K562 (cell line): Measurements from ENCODE around the gene PRCC. TPM values are rescaled to one million over a fixed set of nuclear protein-coding genes. Genes with fewer than 3 reads are reported as not detected.

Experiments
- AFF4 ChIP-seq: sonication (generic); formaldehyde crosslinking; IDR thresholded peaks from 2 replicates; pipeline ENCODE4 v1.8.0; 2023; ENCODE audit warnings: mild to moderate bottlenecking, missing genetic modification reagents
- CBFA2T3 ChIP-seq: fragments of 450-650 bp; IDR thresholded peaks from 2 replicates; pipeline ENCODE4 v1.6.1; 2017
- ELK1 ChIP-seq: sonication (generic); formaldehyde crosslinking; IDR thresholded peaks from 2 replicates; pipeline ENCODE4 v1.8.1; 2022; ENCODE audit warnings: missing genetic modification reagents
- KLF13 ChIP-seq: fragments of 450-650 bp; IDR thresholded peaks from 2 replicates; pipeline ENCODE4 v1.6.1; 2016; ENCODE audit warnings: missing genetic modification characterization, low read depth, mild to moderate bottlenecking, missing compliant biosample characterization, moderate library complexity, borderline replicate concordance
- PRPF4 ChIP-seq: fragments of 200-400 bp; formaldehyde crosslinking; IDR thresholded peaks from one replicate; pipeline ENCODE4 v1.6.1; 2017; ENCODE audit warnings: low read length, low read depth, mild to moderate bottlenecking; ENCODE audit not compliant: insufficient read depth, poor library complexity, severe bottlenecking
- RBM15 ChIP-seq: fragments of 200-400 bp; formaldehyde crosslinking; IDR thresholded peaks from 2 replicates; pipeline ENCODE4 v1.6.1; 2018; ENCODE audit warnings: mild to moderate bottlenecking, low read length, moderate library complexity; ENCODE audit not compliant: insufficient read depth
- SMAD3 ChIP-seq: fragments of 450-650 bp; formaldehyde crosslinking; conservative IDR thresholded peaks from 2 replicates; pipeline ENCODE4 v1.4.0; 2020; ENCODE audit warnings: mild to moderate bottlenecking
- TRIM24 ChIP-seq, 2 experiments: fragments of 450-650 bp; IDR thresholded peaks; 2 replicates each; pipeline ENCODE4 v1.6.1; 2016
- ZFP36 ChIP-seq: fragments of 150-350 bp; IDR thresholded peaks from 2 replicates; pipeline ENCODE4 v1.6.1; 2018; ENCODE audit warnings: low read length, low read depth; ENCODE audit not compliant: partially characterized antibody
- ZNF121 ChIP-seq: sonication (generic); formaldehyde crosslinking; conservative IDR thresholded peaks from 2 replicates; pipeline ENCODE4 v1.8.0; 2022; ENCODE audit warnings: missing genetic modification reagents
- polyA plus RNA-seq, 8 experiments: library from polyadenylated mRNA; depleted of rRNA in 4 of 8; stranded (reverse) in 5 of 8; unstranded in 3 of 8; fragments of >200 nt; fragmentation: Nextera tagmentation in 2 of 8; fragmentation: Illumina TruSeq in 1 of 8; extraction: Ambion mirVana in 2 of 8; extraction: Trizol in 1 of 8; gene quantifications; 2 replicates each; pipeline versions ENCODE4 v1.2.1 to v1.2.3, GENCODE V29; 2011 to 2014; ENCODE audit warnings: inconsistent platforms in 1 of 8, missing spikeins in 1 of 8
- total RNA-seq, 7 experiments: library from RNA; depleted of rRNA in 6 of 7; stranded (reverse); fragments of >200 nt in 6 of 7; fragmentation: Illumina TruSeq in 2 of 7; extraction: Trizol in 2 of 7; gene quantifications; 2 replicates each; pipeline versions ENCODE4 v1.2.1 to v1.2.3, GENCODE V29; 2011 to 2021; ENCODE audit warnings: low replicate concordance in 1 of 7
- TF ChIP-seq, protein P1 (sequence below): IDR thresholded peaks from 2 replicates; pipeline ENCODE4 v1.6.1; 2011; ENCODE audit warnings: borderline replicate concordance, low read depth, mild to moderate bottlenecking, moderate library complexity, low read length; ENCODE audit not compliant: insufficient read depth, poor library complexity, severe bottlenecking
- TF ChIP-seq, protein P2 (sequence below): sonication (generic); formaldehyde crosslinking; IDR thresholded peaks from 2 replicates; pipeline ENCODE4 v1.8.1; 2023; ENCODE audit warnings: mild to moderate bottlenecking, missing genetic modification reagents, moderate library complexity
- TF ChIP-seq, protein P3 (sequence below): fragments of 450-650 bp; IDR thresholded peaks from 2 replicates; pipeline ENCODE4 v1.6.1; 2017; ENCODE audit warnings: antibody characterized with exemption, mild to moderate bottlenecking

The PRCC gene
- total and polyA plus RNA-seq, 9 of the 15 experiments (the other 6 are each of a cell fraction or from before 2014, with no cell fraction given) = 23.9 to 201 (median 41.1) TPM

- no peak for TF ChIP-seq AFF4 (CRISPR knock-in tag)
- TF ChIP-seq KLF13 (tag) = no peak
- TF ChIP-seq, protein P1, sequence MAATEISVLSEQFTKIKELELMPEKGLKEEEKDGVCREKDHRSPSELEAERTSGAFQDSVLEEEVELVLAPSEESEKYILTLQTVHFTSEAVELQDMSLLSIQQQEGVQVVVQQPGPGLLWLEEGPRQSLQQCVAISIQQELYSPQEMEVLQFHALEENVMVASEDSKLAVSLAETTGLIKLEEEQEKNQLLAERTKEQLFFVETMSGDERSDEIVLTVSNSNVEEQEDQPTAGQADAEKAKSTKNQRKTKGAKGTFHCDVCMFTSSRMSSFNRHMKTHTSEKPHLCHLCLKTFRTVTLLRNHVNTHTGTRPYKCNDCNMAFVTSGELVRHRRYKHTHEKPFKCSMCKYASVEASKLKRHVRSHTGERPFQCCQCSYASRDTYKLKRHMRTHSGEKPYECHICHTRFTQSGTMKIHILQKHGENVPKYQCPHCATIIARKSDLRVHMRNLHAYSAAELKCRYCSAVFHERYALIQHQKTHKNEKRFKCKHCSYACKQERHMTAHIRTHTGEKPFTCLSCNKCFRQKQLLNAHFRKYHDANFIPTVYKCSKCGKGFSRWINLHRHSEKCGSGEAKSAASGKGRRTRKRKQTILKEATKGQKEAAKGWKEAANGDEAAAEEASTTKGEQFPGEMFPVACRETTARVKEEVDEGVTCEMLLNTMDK = no peak
- no peak for TF ChIP-seq ZNF121 (CRISPR knock-in tag)
- TF ChIP-seq ELK1 (CRISPR knock-in tag) = no peak
- TF ChIP-seq CBFA2T3 = no peak
- TF ChIP-seq, protein P2, sequence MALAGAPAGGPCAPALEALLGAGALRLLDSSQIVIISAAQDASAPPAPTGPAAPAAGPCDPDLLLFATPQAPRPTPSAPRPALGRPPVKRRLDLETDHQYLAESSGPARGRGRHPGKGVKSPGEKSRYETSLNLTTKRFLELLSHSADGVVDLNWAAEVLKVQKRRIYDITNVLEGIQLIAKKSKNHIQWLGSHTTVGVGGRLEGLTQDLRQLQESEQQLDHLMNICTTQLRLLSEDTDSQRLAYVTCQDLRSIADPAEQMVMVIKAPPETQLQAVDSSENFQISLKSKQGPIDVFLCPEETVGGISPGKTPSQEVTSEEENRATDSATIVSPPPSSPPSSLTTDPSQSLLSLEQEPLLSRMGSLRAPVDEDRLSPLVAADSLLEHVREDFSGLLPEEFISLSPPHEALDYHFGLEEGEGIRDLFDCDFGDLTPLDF (CRISPR knock-in tag) = no peak
- no peak for TF ChIP-seq SMAD3
- TF ChIP-seq, protein P3, sequence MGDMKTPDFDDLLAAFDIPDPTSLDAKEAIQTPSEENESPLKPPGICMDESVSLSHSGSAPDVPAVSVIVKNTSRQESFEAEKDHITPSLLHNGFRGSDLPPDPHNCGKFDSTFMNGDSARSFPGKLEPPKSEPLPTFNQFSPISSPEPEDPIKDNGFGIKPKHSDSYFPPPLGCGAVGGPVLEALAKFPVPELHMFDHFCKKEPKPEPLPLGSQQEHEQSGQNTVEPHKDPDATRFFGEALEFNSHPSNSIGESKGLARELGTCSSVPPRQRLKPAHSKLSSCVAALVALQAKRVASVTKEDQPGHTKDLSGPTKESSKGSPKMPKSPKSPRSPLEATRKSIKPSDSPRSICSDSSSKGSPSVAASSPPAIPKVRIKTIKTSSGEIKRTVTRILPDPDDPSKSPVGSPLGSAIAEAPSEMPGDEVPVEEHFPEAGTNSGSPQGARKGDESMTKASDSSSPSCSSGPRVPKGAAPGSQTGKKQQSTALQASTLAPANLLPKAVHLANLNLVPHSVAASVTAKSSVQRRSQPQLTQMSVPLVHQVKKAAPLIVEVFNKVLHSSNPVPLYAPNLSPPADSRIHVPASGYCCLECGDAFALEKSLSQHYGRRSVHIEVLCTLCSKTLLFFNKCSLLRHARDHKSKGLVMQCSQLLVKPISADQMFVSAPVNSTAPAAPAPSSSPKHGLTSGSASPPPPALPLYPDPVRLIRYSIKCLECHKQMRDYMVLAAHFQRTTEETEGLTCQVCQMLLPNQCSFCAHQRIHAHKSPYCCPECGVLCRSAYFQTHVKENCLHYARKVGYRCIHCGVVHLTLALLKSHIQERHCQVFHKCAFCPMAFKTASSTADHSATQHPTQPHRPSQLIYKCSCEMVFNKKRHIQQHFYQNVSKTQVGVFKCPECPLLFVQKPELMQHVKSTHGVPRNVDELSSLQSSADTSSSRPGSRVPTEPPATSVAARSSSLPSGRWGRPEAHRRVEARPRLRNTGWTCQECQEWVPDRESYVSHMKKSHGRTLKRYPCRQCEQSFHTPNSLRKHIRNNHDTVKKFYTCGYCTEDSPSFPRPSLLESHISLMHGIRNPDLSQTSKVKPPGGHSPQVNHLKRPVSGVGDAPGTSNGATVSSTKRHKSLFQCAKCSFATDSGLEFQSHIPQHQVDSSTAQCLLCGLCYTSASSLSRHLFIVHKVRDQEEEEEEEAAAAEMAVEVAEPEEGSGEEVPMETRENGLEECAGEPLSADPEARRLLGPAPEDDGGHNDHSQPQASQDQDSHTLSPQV = no peak
- TF ChIP-seq RBM15 = no peak
- no peak for TF ChIP-seq PRPF4
- no peak for TF ChIP-seq TRIM24 (IDR thresholded peaks at IDR 0.05)
- TF ChIP-seq ZFP36 = no peak
Observed at GRCh38 chr1:156738407-156738806, 28.9 kb upstream of the PRCC start (continued).
